ENCODE measurements around the gene PTCD2.
"Not testable (repeated sequence)": the region's sequence is repeated elsewhere in the genome, so short reads cannot be mapped to it uniquely, and the experiment has no call there.

PTCD2 gene

DNA sequence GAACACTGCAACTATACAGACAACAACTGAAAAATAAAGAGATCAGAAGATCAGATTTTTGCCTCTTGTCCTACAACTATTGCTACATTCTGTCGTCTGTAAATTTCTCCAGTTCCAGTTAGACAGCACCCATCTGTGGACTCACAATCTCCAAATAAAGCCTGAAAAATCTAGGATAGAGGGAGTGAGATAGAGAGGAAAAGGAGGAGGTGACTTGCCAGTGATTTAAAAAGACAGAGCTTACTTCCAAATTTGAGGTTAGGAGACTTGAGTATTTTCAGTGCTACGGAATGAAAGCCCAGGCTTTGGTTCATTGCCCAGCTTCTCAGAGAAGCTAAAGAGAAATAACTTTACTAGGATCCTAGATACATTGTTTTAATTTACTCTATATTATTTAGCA lies 63.6 kb downstream of the PTCD2 start:
- DNase-seq, result no peak

DNA sequence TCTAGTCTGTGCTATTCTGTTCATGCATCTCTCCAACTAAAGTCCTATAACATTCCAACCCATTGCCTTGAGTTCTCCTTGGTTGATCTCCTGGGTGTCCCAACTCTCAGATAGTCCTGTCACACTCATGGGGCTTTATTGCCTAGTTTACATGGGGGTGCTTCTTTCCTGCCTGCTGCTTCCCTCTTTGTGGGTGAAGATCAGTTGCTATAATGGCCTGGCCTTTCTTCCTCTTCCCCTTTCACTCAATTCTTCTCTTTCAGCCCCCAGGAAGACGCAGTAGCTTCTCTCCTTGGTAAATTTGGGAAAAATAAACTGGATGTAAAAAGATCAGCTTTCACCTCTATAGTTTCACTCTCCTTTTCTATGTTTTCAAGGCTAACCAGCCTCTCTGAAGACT lies 66.5 kb downstream of the PTCD2 start:
- DNase-seq, result peak; percentile 65 to 81

DNA sequence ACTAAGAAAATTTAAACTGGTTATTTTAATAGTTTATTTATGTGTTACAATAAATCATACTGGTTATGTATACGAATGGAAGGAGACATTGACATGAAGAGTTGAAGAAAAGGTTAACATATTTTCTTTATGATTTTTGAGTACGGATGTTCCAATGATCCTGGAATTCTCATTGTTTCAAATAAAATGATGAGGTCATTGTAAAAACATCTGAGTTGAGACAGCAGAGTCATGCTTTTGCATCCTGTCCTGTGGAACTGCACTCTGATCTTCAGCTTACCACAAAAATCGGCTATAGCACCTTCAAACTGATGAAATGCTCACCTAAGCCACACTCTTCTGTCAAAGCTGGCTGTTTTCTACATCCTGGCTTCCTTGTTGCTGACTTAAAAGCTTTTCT lies 67.8 kb downstream of the PTCD2 start:
- no peak for DNase-seq

DNA sequence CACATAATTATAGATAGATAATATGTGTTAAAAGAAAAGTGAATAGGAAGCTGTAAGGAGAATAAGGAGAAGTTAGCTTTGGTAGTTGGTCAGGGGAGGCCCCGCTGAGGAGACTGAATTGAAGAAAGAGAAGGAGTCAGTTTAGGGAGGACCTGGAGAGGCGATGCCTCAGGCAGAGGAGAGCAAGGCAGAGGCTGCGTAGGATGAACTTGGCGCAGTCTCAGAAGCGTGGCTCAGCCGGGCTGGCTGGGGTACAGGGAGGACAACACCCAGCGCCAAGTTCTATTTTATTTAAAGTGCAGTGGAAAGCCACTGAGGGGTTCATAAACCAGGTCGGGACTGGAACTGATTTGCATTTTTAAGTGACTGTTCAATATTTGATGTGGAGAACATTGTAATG lies 68.5 kb downstream of the PTCD2 start:
- no peak for DNase-seq

DNA sequence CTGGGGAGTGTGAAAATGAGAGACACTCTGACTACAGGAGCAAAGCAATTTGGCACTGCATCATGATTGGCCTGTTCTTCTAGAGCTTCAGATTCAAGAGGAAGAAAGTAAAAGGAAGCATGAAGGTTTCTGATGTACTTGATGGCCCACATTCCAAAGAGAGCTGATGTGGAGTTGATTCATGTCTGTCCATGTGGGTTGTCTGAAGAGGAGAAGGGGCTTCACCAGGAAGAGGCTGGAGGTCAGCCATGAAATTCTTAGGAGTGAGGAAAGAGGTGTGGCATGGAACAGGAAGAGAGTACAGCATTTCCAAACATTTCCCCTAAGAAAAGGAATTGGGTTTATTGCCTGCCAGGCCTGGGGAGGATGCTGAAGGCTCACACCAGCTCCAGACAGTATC lies 70.7 kb downstream of the PTCD2 start:
- DNase-seq, result no peak

DNA sequence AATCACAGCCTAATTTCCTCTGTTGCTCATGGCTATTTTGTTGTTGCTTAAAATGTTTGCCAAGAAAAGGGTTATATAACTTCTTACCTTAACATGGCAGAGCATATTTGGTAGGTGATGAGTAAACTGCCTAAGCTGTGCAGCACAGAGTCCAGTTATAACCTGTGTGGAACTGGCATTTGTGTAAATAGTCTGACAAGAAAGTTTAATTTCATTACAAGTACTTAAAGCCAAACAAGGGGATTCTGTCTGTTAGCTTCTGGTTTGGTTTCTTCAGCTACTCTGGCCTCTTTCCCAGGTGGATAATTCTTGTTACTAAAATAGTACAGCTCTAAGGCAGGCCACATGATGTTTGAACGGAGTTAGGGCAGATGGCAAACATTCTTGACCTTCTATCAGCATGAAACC lies 72.2 kb downstream of the PTCD2 start:
- DNase-seq, result no peak

DNA sequence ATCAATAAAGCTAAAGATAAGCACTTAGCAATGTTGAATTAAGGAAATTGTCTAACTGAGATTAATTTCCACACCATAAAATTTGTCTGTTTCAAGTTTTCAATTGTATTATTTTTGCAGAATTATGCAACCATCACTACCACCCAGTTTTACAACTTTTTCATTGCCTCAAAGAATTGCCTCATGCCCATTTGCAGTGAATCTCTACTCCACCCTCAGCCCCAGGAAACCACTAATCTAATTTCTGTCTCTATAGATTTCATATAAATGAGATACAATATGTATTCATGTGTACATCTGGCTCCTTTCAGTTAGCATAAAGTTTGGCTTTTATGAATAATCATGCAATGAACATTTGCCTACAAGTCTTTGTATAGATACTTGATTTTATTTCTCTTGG lies 72.9 kb downstream of the PTCD2 start:
- DNase-seq, result peak in 1 of 2 donors; percentile 53

DNA sequence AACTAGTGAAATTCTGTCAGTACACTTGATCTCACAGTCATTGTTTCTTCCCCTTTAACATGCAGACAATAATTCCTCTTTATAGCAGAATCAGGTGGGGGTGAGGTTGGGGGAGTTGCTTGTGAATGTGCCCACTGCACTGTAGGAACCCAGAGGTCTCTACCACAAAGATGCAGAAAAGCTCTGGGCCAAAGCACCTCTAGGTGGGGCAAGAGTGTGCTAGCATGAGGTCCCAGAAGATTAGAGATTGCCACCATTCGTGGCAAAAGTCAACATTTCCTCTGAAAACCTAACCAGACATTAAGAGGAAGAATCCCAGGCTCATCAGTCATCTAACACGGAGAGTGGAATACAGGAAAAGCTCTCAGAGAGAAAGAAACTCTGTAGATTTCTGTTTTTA lies 74.5 kb downstream of the PTCD2 start:
- peak; percentile 37 to 43 for DNase-seq

DNA sequence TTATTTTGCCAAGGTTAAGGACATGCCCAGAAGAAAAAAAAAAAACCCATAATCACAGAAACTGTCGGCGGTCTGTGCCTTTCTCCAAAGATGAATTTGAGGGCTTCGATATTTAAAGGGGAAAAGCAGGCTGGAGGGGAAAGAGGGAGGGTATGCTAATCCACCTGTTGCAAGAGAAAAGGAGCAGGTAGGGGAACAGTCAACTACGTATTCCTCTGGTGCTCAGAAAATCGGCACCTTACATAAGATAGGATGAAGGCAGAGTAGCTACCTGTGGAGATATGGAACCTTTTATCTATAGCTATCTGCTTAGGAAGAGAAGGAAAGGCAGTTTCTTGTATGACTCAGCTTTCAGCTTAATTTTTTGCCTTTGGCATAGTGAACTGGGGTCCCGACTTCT lies 77.7 kb downstream of the PTCD2 start:
- DNase-seq, result no peak

DNA sequence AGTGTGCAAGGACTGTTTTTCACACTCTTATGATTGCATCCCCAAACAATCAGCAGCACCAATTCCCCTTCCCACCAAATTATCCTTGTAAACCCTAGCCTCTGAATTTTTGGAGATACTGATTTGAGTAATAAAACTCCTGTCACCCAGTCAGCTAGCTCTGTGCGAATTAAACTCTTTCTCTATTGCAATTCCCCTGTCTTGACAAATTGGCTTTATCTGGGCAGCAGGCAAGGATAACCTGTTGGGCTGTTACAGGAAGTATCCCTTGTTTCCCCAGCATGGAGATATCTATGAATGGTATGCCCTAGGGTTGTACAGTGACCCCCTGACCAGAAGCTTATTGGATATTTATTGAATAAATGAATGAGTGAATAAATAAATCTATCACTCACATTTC lies 80.8 kb downstream of the PTCD2 start:
- DNase-seq, result no peak

DNA sequence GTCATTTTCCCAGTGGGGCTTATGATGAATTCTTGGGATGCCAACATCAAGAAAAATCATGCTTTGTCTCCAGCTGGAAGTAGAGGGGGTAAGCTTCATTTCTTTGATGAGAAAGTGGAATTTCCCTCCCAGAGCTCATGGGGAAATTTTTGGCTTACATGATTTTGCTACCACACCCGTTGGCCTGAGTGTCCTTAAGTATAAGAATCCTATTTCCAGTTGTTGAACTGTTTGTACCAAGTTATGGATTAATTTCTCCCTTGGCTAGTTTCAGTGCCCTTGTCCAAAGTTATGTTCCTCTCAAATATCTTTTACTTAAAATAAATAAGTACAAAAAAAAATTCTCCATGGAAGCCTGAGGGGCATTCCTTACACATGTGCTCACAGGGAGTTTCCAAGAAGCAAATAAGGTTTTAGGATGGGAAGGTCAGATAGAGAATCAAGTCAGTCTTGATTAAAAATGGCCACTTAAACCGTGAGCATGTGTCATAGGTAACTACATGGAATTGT lies 82.3 kb downstream of the PTCD2 start:
- DNase-seq, result peak; percentile 37 to 61

DNA sequence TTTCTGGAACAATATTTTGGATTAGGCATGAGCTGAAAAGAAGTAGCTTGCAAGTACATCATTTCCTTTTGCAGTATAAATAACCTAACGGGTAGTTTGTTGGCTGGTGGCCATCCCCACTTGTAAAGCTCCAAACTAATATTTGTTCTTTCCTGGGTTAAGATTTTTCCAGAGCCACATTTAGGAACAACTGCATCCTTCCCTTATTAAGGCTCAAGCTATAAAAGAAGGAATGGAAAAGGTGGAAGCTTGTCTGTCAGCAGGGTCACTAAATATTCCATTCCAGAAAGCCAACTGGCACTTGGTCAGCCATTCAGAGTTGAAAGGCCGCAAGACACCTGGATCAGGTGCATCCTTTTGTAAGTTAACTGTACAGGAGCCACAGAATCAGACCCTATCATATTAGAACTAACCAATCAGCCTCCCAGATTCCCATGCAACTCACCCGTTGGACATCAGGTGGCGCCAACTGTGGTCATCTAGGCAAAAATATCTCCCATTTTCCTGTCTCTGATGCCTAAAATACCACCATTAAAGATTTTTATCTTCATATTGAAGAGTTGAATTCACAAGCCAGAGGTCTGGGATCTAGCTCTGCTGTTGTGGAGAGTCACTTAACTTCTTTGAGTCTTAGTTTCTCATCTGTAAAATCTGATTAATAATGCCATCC lies 82.9 kb downstream of the PTCD2 start:
- peak in 1 of 2 donors; percentile 30 for DNase-seq

DNA sequence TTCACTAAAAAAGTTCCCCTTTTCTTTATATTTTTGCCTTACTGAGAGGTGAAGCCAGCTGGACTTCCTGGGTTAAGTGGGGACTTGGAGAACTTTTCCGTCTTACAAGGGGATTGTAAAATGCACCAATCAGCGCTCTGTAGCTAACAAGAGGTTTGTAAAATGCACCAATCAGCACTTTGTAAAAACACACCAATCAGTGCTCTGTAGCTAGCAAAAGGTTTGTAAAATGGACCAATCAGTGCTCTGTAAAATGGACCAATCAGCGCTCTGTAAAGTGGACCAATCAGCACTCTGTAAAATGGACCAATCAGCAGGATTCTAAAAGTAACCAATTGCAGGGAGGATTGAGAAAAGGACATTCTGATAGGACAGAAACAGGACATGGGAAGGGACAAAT lies 84.6 kb downstream of the PTCD2 start:
- not testable (repeated sequence) for DNase-seq

DNA sequence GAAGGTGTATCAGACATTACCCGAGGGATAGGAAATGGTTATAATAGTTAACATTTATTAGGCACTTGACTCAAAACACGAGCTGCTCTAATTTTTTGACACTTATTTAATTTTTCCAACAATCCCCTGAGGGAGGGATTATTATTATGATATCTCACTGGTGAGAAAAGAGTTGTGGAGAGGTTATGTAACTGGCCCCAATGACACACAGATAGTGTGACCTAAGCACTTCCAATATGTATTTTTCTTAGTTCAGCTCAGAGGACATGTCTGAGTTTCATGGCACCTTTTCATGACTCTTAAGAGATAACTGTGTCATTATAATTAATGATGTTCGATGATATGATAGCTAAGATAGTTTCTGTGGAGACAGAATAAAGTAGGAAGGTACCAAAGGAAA lies 86.9 kb downstream of the PTCD2 start:
- DNase-seq, result no peak

DNA sequence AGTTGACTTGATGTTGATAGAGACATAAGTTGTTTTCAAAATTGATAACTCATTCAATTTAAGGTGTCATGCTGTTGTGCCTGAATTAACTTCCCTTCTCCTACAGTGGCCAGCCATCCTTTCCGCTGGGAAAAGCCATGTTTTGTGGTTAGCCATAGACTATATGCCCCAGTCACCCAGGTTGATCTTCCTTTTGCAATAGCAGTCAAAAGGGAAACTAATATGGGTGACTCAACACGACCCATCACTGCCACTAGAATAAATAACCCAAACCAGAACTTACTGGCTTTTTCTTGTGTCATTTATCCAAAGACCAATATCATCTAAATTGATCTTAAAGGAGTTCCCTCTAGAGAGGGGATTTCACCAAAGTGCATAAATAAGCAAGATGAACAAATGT lies 87.4 kb downstream of the PTCD2 start:
- DNase-seq, result peak; percentile 42 to 47

DNA sequence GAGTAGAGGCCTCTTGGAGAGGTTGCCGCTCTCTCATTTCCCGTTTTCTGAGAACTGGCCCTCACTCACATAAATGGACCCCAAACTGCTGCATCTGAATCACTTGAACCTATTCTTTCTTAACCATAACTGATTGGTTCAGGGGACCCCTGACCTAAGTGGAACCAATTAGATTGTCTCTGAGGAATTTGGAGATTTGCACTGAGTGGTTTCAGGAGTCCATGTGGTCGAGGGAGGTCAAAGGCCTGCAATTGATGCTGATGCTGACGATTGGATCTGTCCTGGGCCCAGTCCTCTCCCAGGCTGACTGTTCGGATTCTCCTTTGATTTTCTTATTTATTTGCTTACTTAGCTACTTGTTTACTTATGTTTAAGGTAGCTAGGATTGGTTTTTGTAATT lies 88.0 kb downstream of the PTCD2 start:
- no peak for DNase-seq

DNA sequence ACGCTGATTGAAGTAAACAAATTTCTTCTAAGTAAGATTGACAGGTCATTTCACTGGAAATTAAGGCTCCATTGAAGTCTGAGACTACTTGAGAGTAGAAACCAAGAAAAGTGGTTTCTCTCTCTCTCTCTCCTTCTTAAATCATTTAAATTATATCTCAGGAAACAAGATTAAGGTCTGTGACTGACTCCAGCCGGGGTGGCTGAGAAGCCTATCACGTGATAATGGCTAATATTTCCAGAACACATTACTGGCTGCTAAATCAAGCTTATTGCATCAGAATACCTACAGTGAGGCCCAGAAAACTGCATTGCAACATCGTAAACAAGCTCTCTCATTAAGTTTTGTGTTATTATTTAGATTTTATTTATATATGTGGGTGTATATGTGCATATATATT lies 88.4 kb downstream of the PTCD2 start:
- no peak for DNase-seq

DNA sequence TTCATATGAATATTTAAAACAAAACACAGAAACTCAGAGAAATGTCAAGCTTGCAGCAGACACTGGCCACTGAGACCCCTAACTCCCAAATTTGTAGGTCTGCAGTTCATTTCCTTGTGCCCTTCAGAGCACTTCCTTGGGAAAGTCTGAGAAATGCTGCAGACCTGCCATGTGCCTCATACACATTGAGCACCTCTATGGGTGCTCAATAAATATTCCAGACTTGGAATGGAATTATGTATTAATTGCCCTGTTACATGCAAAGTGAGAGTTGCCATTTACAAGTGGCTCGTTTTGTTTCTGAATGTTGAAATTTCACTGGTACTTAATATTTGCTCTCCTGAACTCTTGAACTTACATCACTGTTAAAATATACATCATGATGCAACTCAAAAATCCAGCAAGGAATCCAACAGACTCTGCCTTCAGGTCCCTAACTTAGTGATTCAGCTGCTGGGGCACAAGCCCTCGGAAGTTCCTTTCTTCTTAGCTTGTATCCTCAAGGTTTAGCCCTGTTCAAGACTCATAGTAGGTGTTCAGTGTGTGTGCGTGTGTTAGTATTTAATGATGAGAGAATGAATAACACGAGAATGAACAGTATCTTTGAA lies 90.6 kb downstream of the PTCD2 start:
- no peak for DNase-seq

DNA sequence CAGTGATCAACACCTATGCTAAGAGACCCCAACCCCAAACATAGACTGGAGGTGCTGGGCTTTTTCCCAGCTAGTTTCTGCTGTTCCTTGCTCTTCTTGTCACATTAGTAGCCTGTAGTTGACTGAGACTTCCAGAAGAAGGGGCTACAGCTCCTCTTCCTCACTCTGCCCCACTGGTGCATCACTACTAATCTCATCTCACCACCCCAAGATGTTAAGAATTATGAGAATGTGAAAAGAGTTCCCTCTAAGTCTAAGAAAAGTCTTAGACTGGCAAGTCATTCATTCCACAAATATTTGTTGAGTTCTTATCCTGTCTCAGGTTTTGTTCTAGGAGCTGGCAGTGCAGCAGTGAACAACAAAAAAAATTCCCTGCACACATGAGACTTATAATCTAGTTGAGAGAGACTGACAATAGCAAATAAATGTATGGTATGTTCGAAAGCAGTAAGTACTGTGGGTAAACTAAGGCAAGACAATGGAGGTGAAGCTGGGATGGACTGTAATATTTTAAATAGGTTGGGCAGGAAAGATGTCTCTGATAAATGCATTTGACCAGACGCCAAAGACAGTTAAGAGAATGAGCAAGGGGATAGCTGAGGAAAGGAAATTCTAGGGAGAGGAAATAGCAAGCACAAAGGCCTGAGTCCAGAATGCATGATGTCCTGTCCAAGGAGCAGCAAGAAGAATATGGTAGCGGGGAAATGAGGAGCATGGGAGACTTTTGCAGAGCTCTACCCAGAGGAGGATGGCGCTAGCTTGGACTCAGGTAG lies 92.3 kb downstream of the PTCD2 start:
- no peak for DNase-seq

DNA sequence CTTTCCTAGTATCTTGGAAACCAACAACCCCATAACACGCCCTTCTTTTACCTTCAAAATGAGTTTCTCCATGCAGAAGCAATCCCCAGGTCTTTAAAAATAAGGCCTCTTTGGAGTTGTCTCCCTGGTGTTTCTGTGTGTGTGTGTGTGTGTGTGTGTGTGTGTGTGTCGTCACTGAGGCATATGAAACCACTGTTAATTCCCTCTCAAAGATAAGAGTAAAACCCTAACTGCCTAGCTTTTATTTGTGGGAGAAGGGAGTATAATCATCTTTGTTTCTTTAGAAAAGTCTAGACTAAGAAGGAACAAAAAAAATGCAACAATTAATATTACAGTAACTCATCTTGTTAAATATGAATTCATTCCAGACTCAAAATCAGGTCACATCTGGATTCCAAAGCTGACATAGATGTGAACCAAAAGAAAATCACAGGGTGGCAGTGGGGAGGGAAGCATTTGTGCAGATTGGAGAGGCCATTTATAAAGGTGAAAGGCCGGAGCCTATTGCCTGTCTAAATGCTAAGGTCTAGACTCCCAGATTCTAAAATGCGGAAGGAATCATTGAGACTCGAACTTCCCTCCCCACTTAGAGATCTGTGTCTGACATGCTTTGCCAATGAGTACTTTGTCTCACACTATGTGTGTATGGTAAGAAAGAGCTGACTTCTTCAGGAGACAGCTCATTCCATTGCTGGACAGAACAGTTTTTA lies 95.6 kb downstream of the PTCD2 start:
- DNase-seq, result no peak

DNA sequence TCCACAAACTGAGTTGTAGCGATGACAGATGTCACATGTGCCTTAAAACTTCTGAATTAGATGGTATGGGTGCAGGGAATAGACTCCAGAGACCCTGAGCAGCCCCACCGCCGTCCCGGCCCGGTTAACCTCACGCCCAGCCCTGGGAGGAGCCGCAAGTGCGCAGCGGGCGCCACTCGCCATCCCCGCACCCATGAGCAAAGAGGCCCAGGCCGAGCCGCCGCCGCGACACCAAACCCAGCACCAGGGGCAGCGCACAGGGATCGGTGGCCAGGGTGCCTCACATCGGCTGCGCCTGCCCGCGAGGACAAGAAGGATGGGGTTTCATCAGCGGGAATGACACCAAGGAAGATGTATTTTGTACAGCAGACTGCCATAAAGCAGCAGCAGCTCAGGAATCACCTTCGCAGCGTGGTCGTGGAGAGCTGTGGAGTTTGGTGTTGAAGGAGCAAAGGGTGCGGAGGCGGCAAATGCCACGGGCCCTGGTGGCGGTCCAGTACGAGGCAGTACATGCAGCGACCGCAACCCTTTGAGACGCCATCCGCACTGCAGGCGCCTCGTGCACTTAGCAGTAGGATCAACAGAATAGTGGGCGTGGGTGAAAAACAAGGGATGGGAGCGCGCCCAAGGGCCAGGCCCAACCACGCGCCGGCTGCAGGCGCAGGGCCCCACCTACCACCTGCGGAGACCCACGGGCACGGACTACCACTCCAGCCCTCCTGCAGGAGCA lies 97.3 kb downstream of the PTCD2 start:
- no peak for DNase-seq
